IMR-90 (cell line): ENCODE data around the gene CPNE9.

Source experiments
- BHLHE40 ChIP-seq: fragments of 150-350 bp; IDR thresholded peaks from 2 replicates; pipeline ENCODE4 v1.6.1; 2016; ENCODE audit warnings: mild to moderate bottlenecking, low read depth, low read length
- CEBPB ChIP-seq: IDR thresholded peaks from 2 replicates; pipeline ENCODE4 v1.6.1; 2012; ENCODE audit warnings: low read depth, low read length, improper control_type of control experiment
- MXI1 ChIP-seq: IDR thresholded peaks from 2 replicates; pipeline ENCODE4 v1.6.1; 2012; ENCODE audit warnings: low read depth, mild to moderate bottlenecking, low read length, moderate library complexity, borderline replicate concordance
- NFE2L2 ChIP-seq: fragments of 150-350 bp; IDR thresholded peaks from 2 replicates; pipeline ENCODE4 v1.6.1; 2016; ENCODE audit warnings: low read depth, mild to moderate bottlenecking, low read length
- POLR2A ChIP-seq: IDR thresholded peaks from 2 replicates; pipeline ENCODE4 v1.6.1; 2012; ENCODE audit warnings: mild to moderate bottlenecking, low read depth, low read length
- RAD21 ChIP-seq: IDR thresholded peaks from 2 replicates; pipeline ENCODE4 v1.6.1; 2012; ENCODE audit warnings: low read length, improper control_type of control experiment
- RCOR1 ChIP-seq: IDR thresholded peaks from 2 replicates; pipeline ENCODE4 v1.6.1; 2012; ENCODE audit warnings: mild to moderate bottlenecking, low read length, improper control_type of control experiment; ENCODE audit not compliant: insufficient replicate concordance
- SMC3 ChIP-seq: fragments of 150-350 bp; IDR thresholded peaks from 2 replicates; pipeline ENCODE4 v1.6.1; 2016; ENCODE audit warnings: low read depth, mild to moderate bottlenecking, antibody characterized with exemption, low read length, moderate library complexity
- TF ChIP-seq, protein P1 (sequence below): conservative IDR thresholded peaks from 2 replicates; pipeline ENCODE4 v1.5.1; 2012; ENCODE audit warnings: mild to moderate bottlenecking, low read depth, low read length, improper control_type of control experiment
- TF ChIP-seq, protein P2 (sequence below): fragments of 150-350 bp; IDR thresholded peaks from 2 replicates; pipeline ENCODE4 v1.6.1; 2017; ENCODE audit warnings: mild to moderate bottlenecking, antibody characterized with exemption, low read length, low read depth

DNA sequence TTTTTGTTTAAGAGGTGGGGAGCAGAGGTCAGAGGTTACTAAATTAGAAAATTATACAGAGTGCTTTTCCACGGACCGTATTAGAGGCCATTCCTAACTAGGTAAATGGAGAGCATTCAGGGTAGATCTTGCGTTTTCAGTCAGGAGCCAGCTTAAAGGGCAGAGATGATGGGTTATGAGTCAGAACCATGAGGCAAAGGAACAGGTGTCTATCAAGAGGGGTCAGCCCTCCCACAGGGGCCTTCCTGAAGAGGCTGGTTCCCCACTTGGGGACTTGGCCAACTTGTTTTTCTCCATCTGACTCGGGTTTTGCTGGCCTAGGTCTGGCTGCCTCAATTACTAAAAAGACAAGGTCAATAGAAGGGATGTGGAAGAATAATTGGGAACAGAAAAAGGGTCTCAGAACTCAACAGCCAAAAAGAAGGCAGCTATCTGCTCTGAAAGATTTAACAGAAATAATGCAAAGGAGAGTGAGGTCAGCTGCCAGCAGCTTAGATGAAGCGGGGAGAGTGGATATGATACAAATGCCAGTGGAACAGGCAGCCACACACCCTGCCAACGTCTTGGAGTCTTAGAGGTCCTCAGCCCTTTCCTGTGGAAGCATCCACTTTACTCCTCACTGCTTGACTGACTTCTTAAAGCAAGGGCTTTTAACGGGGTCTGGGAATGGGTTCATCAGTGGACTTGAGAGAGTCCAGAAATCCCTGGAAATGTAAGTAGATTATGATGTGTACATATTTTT lies 36.8 kb upstream of the CPNE9 start:
- TF ChIP-seq, protein P1, sequence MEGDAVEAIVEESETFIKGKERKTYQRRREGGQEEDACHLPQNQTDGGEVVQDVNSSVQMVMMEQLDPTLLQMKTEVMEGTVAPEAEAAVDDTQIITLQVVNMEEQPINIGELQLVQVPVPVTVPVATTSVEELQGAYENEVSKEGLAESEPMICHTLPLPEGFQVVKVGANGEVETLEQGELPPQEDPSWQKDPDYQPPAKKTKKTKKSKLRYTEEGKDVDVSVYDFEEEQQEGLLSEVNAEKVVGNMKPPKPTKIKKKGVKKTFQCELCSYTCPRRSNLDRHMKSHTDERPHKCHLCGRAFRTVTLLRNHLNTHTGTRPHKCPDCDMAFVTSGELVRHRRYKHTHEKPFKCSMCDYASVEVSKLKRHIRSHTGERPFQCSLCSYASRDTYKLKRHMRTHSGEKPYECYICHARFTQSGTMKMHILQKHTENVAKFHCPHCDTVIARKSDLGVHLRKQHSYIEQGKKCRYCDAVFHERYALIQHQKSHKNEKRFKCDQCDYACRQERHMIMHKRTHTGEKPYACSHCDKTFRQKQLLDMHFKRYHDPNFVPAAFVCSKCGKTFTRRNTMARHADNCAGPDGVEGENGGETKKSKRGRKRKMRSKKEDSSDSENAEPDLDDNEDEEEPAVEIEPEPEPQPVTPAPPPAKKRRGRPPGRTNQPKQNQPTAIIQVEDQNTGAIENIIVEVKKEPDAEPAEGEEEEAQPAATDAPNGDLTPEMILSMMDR, result no peak
- no peak for TF ChIP-seq MXI1
- TF ChIP-seq SMC3, result no peak
- TF ChIP-seq POLR2A, result no peak
- TF ChIP-seq, protein P2, sequence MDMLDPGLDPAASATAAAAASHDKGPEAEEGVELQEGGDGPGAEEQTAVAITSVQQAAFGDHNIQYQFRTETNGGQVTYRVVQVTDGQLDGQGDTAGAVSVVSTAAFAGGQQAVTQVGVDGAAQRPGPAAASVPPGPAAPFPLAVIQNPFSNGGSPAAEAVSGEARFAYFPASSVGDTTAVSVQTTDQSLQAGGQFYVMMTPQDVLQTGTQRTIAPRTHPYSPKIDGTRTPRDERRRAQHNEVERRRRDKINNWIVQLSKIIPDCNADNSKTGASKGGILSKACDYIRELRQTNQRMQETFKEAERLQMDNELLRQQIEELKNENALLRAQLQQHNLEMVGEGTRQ, result no peak
- TF ChIP-seq BHLHE40, result no peak
- no peak for TF ChIP-seq NFE2L2
- no peak for TF ChIP-seq CEBPB
- TF ChIP-seq RAD21, result no peak
- TF ChIP-seq RCOR1, result no peak
